Osteocyte (in vitro differentiated cells): ENCODE data around the gene UBA7. TPM values are rescaled to one million over a fixed set of nuclear protein-coding genes. Genes with fewer than 3 reads are reported as not detected.
"Not testable (repeated sequence)": the region's sequence is repeated elsewhere in the genome, so short reads cannot be mapped to it uniquely, and the experiment has no call there.

Source experiments
- DNase-seq: peaks from one replicate; pipeline ENCODE4 v3.0.0; 2021; ENCODE audit warnings: mixed read lengths; ENCODE audit not compliant: unreplicated experiment; ENCODE audit errors: extremely low spot score
- H3K27ac Mint-ChIP-seq: one replicate; pipeline ENCODE4 v1.8.0; 2021; ENCODE audit warnings: mild to moderate bottlenecking, mixed read lengths; ENCODE audit not compliant: unreplicated experiment
- H3K27me3 Mint-ChIP-seq: one replicate; pipeline ENCODE4 v1.8.0; 2021; ENCODE audit warnings: mixed read lengths; ENCODE audit not compliant: unreplicated experiment
- H3K36me3 Mint-ChIP-seq: one replicate; pipeline ENCODE4 v1.8.0; 2021; ENCODE audit warnings: mixed read lengths; ENCODE audit not compliant: unreplicated experiment
- H3K4me1 Mint-ChIP-seq: one replicate; pipeline ENCODE4 v1.8.0; 2021; ENCODE audit warnings: mixed read lengths; ENCODE audit not compliant: unreplicated experiment
- H3K4me3 Mint-ChIP-seq: one replicate; pipeline ENCODE4 v1.8.0; 2021; ENCODE audit warnings: mild to moderate bottlenecking, moderate library complexity, mixed read lengths; ENCODE audit not compliant: unreplicated experiment
- H3K9me3 Mint-ChIP-seq: one replicate; pipeline ENCODE4 v1.8.0; 2021; ENCODE audit warnings: mixed read lengths; ENCODE audit not compliant: unreplicated experiment
- total RNA-seq: library from RNA; stranded (reverse); gene quantifications from 2 replicates; pipeline ENCODE4 v1.2.1, GENCODE V29; 2021
- TF ChIP-seq, protein P1 (sequence below): fragments of 200-600 bp; sonication (generic); IDR thresholded peaks from 2 replicates; pipeline ENCODE4 v1.5.0; 2021; ENCODE audit warnings: antibody characterized with exemption, mild to moderate bottlenecking, moderate library complexity

Gene UBA7
- total RNA-seq, 1 donor from 2014 or later: 63.6 TPM

DNA sequence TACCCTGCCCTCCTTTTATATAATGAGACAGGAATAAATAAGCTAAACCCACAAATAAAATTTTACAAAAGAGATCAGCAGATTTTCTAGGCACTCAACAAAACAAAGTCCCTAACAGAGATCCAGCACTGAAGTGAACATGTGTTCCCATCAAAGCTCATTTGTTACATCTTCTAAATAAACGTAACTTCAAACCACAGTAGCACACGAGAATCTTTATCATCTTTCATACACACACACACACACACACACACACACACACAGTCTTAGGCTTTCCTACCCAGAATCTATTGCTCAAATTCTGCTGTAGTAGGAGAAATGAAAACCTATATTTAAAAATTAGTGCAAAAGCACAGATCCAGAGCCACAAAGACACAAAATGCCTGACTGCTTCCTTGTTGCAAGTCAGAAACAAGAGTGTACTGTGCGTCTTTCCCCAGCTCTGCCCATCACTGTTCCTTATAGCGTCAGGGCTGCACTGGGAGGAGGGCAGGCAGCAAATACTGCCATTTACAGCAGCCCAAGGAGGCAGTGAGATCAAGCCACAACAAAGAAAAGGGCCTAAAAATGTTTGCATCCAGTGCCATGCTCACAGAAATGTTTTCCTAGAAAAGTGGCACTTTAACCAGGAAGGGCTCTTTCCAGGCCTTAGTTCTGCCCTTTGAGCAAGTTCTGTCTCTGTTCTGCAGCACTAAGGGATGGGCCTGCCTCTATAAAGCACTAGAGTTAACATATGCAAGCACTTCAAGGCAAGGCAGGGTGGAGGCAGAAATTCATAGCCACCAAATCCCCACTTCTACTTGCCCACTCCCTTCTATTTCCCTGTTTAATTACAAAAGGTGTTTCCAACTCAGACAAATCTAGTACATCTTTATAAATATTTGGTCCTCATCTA lies 33.4 kb downstream of the UBA7 start:
- Mint-ChIP-seq H3K36me3 (peaks cover 6% of the 10 kb centered on the region), H3K27ac (peak overlapping the region; percentile 45), H3K27me3 (no peaks in the 10 kb centered on the region), H3K9me3 (no peaks in the 10 kb centered on the region), H3K4me1 (peaks cover 39% of the 10 kb centered on the region), H3K4me3 (no peak overlapping the region)
- TF ChIP-seq, protein P1, sequence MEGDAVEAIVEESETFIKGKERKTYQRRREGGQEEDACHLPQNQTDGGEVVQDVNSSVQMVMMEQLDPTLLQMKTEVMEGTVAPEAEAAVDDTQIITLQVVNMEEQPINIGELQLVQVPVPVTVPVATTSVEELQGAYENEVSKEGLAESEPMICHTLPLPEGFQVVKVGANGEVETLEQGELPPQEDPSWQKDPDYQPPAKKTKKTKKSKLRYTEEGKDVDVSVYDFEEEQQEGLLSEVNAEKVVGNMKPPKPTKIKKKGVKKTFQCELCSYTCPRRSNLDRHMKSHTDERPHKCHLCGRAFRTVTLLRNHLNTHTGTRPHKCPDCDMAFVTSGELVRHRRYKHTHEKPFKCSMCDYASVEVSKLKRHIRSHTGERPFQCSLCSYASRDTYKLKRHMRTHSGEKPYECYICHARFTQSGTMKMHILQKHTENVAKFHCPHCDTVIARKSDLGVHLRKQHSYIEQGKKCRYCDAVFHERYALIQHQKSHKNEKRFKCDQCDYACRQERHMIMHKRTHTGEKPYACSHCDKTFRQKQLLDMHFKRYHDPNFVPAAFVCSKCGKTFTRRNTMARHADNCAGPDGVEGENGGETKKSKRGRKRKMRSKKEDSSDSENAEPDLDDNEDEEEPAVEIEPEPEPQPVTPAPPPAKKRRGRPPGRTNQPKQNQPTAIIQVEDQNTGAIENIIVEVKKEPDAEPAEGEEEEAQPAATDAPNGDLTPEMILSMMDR: no peak
- DNase-seq: no peak

DNA sequence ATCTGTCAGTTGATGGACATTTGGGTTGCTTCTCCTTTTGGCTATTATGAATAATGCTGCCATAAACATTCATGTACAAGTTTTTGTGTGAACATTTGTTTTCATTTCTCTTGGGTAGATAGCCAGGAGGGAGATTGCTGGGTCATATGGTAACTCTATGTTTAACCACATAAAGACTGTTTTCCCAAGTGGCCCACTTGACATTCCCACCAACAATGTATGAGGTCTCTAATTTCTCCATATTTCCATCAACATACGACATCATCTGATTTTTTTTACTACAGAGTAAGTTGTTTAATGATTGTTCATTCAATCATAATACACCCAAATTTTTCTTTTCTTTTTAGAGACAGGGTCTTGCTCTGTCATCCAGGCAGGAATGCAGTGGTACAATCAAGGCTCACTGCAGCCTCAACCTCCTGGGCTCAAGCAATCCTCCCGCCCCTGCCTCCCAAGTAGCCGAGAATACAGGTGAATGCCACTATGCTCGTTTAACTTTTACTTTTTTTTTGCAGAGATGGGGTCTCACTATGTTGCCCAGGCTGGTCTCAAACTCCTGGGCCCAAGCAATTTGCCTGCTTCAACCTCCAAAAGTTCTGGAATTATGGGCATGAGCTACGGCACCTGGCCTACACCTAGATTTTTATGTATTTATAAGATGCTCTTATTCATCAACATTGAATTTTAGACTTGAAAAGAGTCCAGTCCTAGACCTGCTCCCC lies 34.2 kb downstream of the UBA7 start:
- peaks cover 8% of the 10 kb centered on the region for H3K36me3 Mint-ChIP-seq
- peak overlapping the region; percentile 45 for H3K27ac Mint-ChIP-seq
- DNase-seq: no peak

DNA sequence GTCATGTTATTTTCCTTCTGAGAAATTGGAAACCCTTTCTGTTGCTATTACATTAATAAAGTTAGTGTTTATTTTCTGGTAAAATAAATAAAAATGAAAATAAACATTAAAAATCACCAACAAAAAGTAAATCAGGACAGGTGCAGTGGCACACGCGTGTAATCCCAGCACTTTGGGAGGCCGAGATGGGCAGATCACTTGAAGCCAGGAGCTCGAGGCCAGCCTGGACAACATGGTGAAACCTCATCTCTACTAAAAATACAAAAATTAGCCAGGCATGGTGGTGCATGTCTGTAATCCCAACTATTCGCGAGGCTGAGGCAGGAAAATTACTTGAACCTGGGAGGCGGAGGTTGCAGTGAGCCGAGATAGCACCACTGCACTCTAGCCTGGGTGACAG lies 37.7 kb downstream of the UBA7 start:
- H3K9me3 Mint-ChIP-seq, H3K27me3 Mint-ChIP-seq, H3K36me3 Mint-ChIP-seq, DNase-seq, H3K27ac Mint-ChIP-seq, H3K4me3 Mint-ChIP-seq: not testable (repeated sequence)
- peaks cover 24% of the 10 kb centered on the region for H3K4me1 Mint-ChIP-seq

More for the DNA sequence above, 34.2 kb downstream of the UBA7 start:
- Mint-ChIP-seq H3K9me3 (no peaks in the 10 kb centered on the region), H3K4me3 (no peak overlapping the region), H3K4me1 (peaks cover 33% of the 10 kb centered on the region), H3K27me3 (no peaks in the 10 kb centered on the region)
- TF ChIP-seq, protein P1: no peak

GRCh38 chr3:49775538-49775937 lies 38.2 kb downstream of the UBA7 start:
- H3K36me3 Mint-ChIP-seq: peaks cover 8% of the 10 kb centered on the region
- H3K27me3 Mint-ChIP-seq: no peaks in the 10 kb centered on the region
- H3K27ac Mint-ChIP-seq: no peak overlapping the region
- no peak overlapping the region for H3K4me3 Mint-ChIP-seq
- TF ChIP-seq, protein P1: no peak
- peaks cover 23% of the 10 kb centered on the region for H3K4me1 Mint-ChIP-seq
- no peak for DNase-seq
- no peaks in the 10 kb centered on the region for H3K9me3 Mint-ChIP-seq

DNA sequence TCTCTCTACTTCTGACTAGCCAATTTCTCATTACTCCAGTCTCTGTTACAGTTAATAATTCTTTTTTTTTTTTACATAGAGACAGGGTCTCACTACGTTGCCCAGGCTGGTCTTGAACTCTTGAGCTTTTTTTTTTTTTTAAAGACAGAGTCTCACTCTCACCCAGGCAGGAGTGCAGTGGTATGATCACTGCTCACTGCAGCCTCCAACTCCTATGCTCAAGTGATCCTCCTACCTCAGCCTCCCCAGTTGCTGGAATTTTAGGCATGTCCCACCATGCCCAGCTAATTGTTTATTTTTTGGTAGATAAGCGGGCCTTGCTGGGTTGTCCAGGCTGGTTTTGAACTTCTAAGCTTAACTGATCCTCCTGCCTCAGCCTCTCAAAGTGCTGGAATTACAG lies 41.0 kb downstream of the UBA7 start:
- H3K36me3 Mint-ChIP-seq: peaks cover 11% of the 10 kb centered on the region
- no peaks in the 10 kb centered on the region for H3K9me3 Mint-ChIP-seq
- DNase-seq: no peak
- peaks cover 14% of the 10 kb centered on the region for H3K4me1 Mint-ChIP-seq
- no peak overlapping the region for H3K4me3 Mint-ChIP-seq
- no peak overlapping the region for H3K27ac Mint-ChIP-seq
- TF ChIP-seq, protein P1: no peak
- H3K27me3 Mint-ChIP-seq: no peaks in the 10 kb centered on the region
